IMR-90 (cell line): ENCODE measurements around the gene GAL3ST2. TPM values are rescaled to one million over a fixed set of nuclear protein-coding genes. Genes with fewer than 3 reads are reported as not detected.

ENCODE experiments used
- ATAC-seq: fragments of 200-7000 bp; cut with Tn5 transposase; 2 replicates; pipeline ENCODE4 v1.9.1; 2020; ENCODE audit warnings: low read depth, mild to moderate bottlenecking, moderate library complexity
- BruUV-seq: library from RNA; stranded (reverse); fragments of 400-500 nt; replicated peaks from 2 replicates; lab custom pipeline; 2021; lab: Mats Ljungman, UMichigan
- CTCF ChIA-PET: fragments of 300-600 bp; formaldehyde crosslinking; extraction: SDS; loops from one replicate; lab custom pipeline; 2021; ENCODE audit warnings: antibody characterized with exemption; lab: Yijun Ruan, JAX
- POLR2A ChIA-PET: fragments of 300-600 bp; sonication (Branson Sonifier 250); formaldehyde crosslinking; loops from one replicate; lab custom pipeline; 2022; ENCODE audit warnings: antibody characterized with exemption; ENCODE audit not compliant: unreplicated experiment; lab: Charles Lee
- DNase-seq: peaks from one replicate; pipeline ENCODE4 v3.0.0; 2013
- H2AFZ ChIP-seq: replicated peaks from 2 replicates; pipeline ENCODE3; 2013; ENCODE audit warnings: low read length, mild to moderate bottlenecking; ENCODE audit not compliant: poor library complexity
- H2AK5ac ChIP-seq: 2 replicates; pipeline ENCODE4 v1.6.1; 2013; ENCODE audit warnings: low read depth, low read length, inconsistent platforms
- H2AK9ac ChIP-seq: replicated peaks from 2 replicates; pipeline ENCODE3; 2013; ENCODE audit warnings: mild to moderate bottlenecking, low read depth, low read length, moderate library complexity; ENCODE audit not compliant: poor library complexity
- H2BK120ac ChIP-seq: 2 replicates; pipeline ENCODE4 v1.6.1; 2013; ENCODE audit warnings: low read depth, low read length, inconsistent platforms
- H2BK15ac ChIP-seq: 3 replicates; pipeline ENCODE4 v1.6.1; 2013; ENCODE audit warnings: low read depth, low read length, inconsistent platforms
- H2BK20ac ChIP-seq: 2 replicates; pipeline ENCODE4 v1.6.1; 2013; ENCODE audit warnings: low read depth, mild to moderate bottlenecking, inconsistent platforms, low read length, moderate library complexity
- H2BK5ac ChIP-seq: 2 replicates; pipeline ENCODE4 v1.6.1; 2013; ENCODE audit warnings: mild to moderate bottlenecking, low read depth, low read length, inconsistent platforms; ENCODE audit not compliant: poor library complexity, severe bottlenecking
- H3K14ac ChIP-seq: replicated peaks from 2 replicates; pipeline ENCODE4 v1.6.1; 2013; ENCODE audit warnings: low read depth, low read length, inconsistent platforms
- H3K18ac ChIP-seq: 2 replicates; pipeline ENCODE4 v1.6.1; 2013; ENCODE audit warnings: low read depth, low read length, control low read depth
- H3K23ac ChIP-seq: 2 replicates; pipeline ENCODE4 v1.6.1; 2013; ENCODE audit warnings: low read depth, low read length, inconsistent platforms
- H3K27ac ChIP-seq: 2 replicates; pipeline ENCODE4 v1.5.1; 2013; ENCODE audit warnings: mild to moderate bottlenecking, control low read depth, low read length; ENCODE audit not compliant: insufficient read depth
- H3K27me3 ChIP-seq: 2 replicates; pipeline ENCODE4 v1.6.1; 2013; ENCODE audit warnings: low read length; ENCODE audit not compliant: control insufficient read depth, insufficient read depth
- H3K36me3 ChIP-seq: 2 replicates; pipeline ENCODE4 v1.6.1; 2013; ENCODE audit warnings: low read length, mixed read lengths; ENCODE audit not compliant: control insufficient read depth, insufficient read depth
- H3K4ac ChIP-seq: 2 replicates; pipeline ENCODE4 v1.6.1; 2013; ENCODE audit warnings: low read depth, low read length, inconsistent platforms
- H3K4me1 ChIP-seq: 2 replicates; pipeline ENCODE4 v1.6.1; 2013; ENCODE audit warnings: low read length, mixed read lengths; ENCODE audit not compliant: control insufficient read depth, insufficient read depth
- H3K4me2 ChIP-seq: 2 replicates; pipeline ENCODE4 v1.6.1; 2013; ENCODE audit warnings: low read depth, mild to moderate bottlenecking, control low read depth, low read length, moderate library complexity
- H3K4me3 ChIP-seq: 2 replicates; pipeline ENCODE4 v1.5.1; 2013; ENCODE audit warnings: low read depth, mild to moderate bottlenecking, control low read depth, low read length, moderate library complexity; ENCODE audit not compliant: insufficient read depth
- H3K56ac ChIP-seq: 2 replicates; pipeline ENCODE4 v1.6.1; 2013; ENCODE audit warnings: low read length, inconsistent platforms; ENCODE audit not compliant: insufficient read depth; ENCODE audit errors: extremely low read depth
- H3K79me1 ChIP-seq, 2 experiments: 2 replicates each; pipeline ENCODE4 v1.6.1; 2013; ENCODE audit warnings: low read length in 2 of 2, inconsistent platforms in 1 of 2, low read depth in 1 of 2
- H3K9ac ChIP-seq: 2 replicates; pipeline ENCODE4 v1.6.1; 2013; ENCODE audit warnings: low read depth, low read length, control low read depth
- H3K9me1 ChIP-seq: 2 replicates; pipeline ENCODE4 v1.6.1; 2013; ENCODE audit warnings: low read length, inconsistent platforms; ENCODE audit not compliant: insufficient read depth
- H3K9me3 ChIP-seq: 2 replicates; pipeline ENCODE4 v1.6.1; 2013; ENCODE audit warnings: low read length; ENCODE audit not compliant: control insufficient read depth, insufficient read depth
- H4K20me1 ChIP-seq: 2 replicates; pipeline ENCODE4 v1.6.1; 2013; ENCODE audit warnings: low read length, inconsistent platforms; ENCODE audit not compliant: insufficient read depth
- H4K5ac ChIP-seq: 2 replicates; pipeline ENCODE4 v1.6.1; 2013; ENCODE audit warnings: mild to moderate bottlenecking, low read depth, low read length, control low read depth
- H4K8ac ChIP-seq, 2 experiments: 2 replicates each; pipeline ENCODE4 v1.6.1; 2013; ENCODE audit warnings: low read depth in 2 of 2, low read length in 2 of 2, control low read depth in 1 of 2, inconsistent platforms in 1 of 2
- H4K91ac ChIP-seq: 2 replicates; pipeline ENCODE4 v1.6.1; 2013; ENCODE audit warnings: low read depth, low read length, inconsistent platforms; ENCODE audit not compliant: insufficient read depth
- BHLHE40 ChIP-seq: fragments of 150-350 bp; IDR thresholded peaks from 2 replicates; pipeline ENCODE4 v1.6.1; 2016; ENCODE audit warnings: mild to moderate bottlenecking, low read depth, low read length
- CHD1 ChIP-seq: IDR thresholded peaks from 2 replicates; pipeline ENCODE4 v1.6.1; 2012; ENCODE audit warnings: low read depth, low read length, improper control_type of control experiment
- CTCF ChIP-seq: conservative IDR thresholded peaks from 2 replicates; pipeline ENCODE4 v1.5.1; 2012; ENCODE audit warnings: mild to moderate bottlenecking, low read depth, low read length, improper control_type of control experiment
- ELK1 ChIP-seq: fragments of 150-350 bp; IDR thresholded peaks from 2 replicates; pipeline ENCODE4 v1.6.1; 2016; ENCODE audit warnings: low read depth, mild to moderate bottlenecking, low read length, moderate library complexity, borderline replicate concordance
- FOS ChIP-seq: fragments of 150-350 bp; IDR thresholded peaks from 2 replicates; pipeline ENCODE4 v1.6.1; 2016; ENCODE audit warnings: low read depth, low read length
- MAFK ChIP-seq: IDR thresholded peaks from 2 replicates; pipeline ENCODE4 v1.6.1; 2012; ENCODE audit warnings: low read depth, low read length, improper control_type of control experiment
- MAZ ChIP-seq: IDR thresholded peaks from 2 replicates; pipeline ENCODE4 v1.6.1; 2012; ENCODE audit warnings: low read depth, mild to moderate bottlenecking, low read length, improper control_type of control experiment, moderate library complexity, borderline replicate concordance
- MXI1 ChIP-seq: IDR thresholded peaks from 2 replicates; pipeline ENCODE4 v1.6.1; 2012; ENCODE audit warnings: low read depth, mild to moderate bottlenecking, low read length, moderate library complexity, borderline replicate concordance
- NFE2L2 ChIP-seq: fragments of 150-350 bp; IDR thresholded peaks from 2 replicates; pipeline ENCODE4 v1.6.1; 2016; ENCODE audit warnings: low read depth, mild to moderate bottlenecking, low read length
- POLR2A ChIP-seq: IDR thresholded peaks from 2 replicates; pipeline ENCODE4 v1.6.1; 2012; ENCODE audit warnings: mild to moderate bottlenecking, low read depth, low read length
- RAD21 ChIP-seq: IDR thresholded peaks from 2 replicates; pipeline ENCODE4 v1.6.1; 2012; ENCODE audit warnings: low read length, improper control_type of control experiment
- RCOR1 ChIP-seq: IDR thresholded peaks from 2 replicates; pipeline ENCODE4 v1.6.1; 2012; ENCODE audit warnings: mild to moderate bottlenecking, low read length, improper control_type of control experiment; ENCODE audit not compliant: insufficient replicate concordance
- RFX5 ChIP-seq: IDR thresholded peaks from 2 replicates; pipeline ENCODE4 v1.8.0; 2012; ENCODE audit warnings: low read depth, mild to moderate bottlenecking, low read length, moderate library complexity
- SMC3 ChIP-seq: fragments of 150-350 bp; IDR thresholded peaks from 2 replicates; pipeline ENCODE4 v1.6.1; 2016; ENCODE audit warnings: low read depth, mild to moderate bottlenecking, antibody characterized with exemption, low read length, moderate library complexity
- USF2 ChIP-seq: fragments of 150-350 bp; IDR thresholded peaks from 2 replicates; pipeline ENCODE4 v1.6.1; 2017; ENCODE audit warnings: mild to moderate bottlenecking, antibody characterized with exemption, low read length, low read depth
- WGBS, 2 experiments: methylation state at CpG; one replicate each; pipeline versions ENCODE4 v1.1.5 to v1.1.7; 2013; ENCODE audit warnings: missing lambda C conversion rate in 2 of 2; ENCODE audit not compliant: insufficient read length in 1 of 2; ENCODE audit errors: extremely low coverage in 2 of 2; 5-methylcytosine and 5-hydroxymethylcytosine counted together
- dilution Hi-C: fragments of 300-500 bp; cut with HindIII; formaldehyde crosslinking; loops from one replicate; pipeline ENCODE4 v1.14.3; 2018; ENCODE audit warnings: low sequenced_read_pairs; ENCODE audit not compliant: unreplicated experiment
- in situ Hi-C: fragments of 300-500 bp; cut with MboI; formaldehyde crosslinking; loops from 3 replicates; pipeline ENCODE4 v1.14.3; 2019; ENCODE audit warnings: low sequenced_read_pairs, inconsistent platforms, mixed read lengths
- intact Hi-C: fragments of 100-400 bp; cut with micrococcal nuclease; formaldehyde crosslinking; loops from 2 replicates; pipeline ENCODE4 v1.10.0; 2022
- polyA plus RNA-seq, 3 experiments: library from polyadenylated mRNA; depleted of rRNA; stranded (reverse); fragments of >200 nt; gene quantifications; 2 replicates each; pipeline ENCODE4 v1.2.3, GENCODE V29; 2012; ENCODE audit warnings: low replicate concordance in 1 of 3
- total RNA-seq: library from RNA; depleted of rRNA; stranded (reverse); fragments of >200 nt; gene quantifications from 2 replicates; pipeline ENCODE4 v1.2.3, GENCODE V29; 2012

The GAL3ST2 gene
- total and polyA plus RNA-seq, 2 of the 4 experiments (the other 2 are of a cell fraction) = 0.07 TPM; not detected in 1

GRCh38 chr2:241810307-241811200, 33.9 kb downstream of the GAL3ST2 start:
- no peak overlapping the region for H2BK15ac ChIP-seq
- no peak overlapping the region for H2BK120ac ChIP-seq
- no peak overlapping the region for H2BK5ac ChIP-seq
- H3K4me1 ChIP-seq = no peaks in the 10 kb centered on the region
- H3K9me1 ChIP-seq = no peaks in the 10 kb centered on the region
- no peak overlapping the region for H3K4me2 ChIP-seq
- BruUV-seq = no TSS peak
- H4K5ac ChIP-seq = no peak overlapping the region
- in situ Hi-C loops (no loop called here), dilution Hi-C loops (no loop called here), intact Hi-C loops (no loop called here)
- no peak overlapping the region for H2AK9ac ChIP-seq
- 81% methylated on average over 6 of the region's 28 CpGs; no CpG with 5 or more reads in 1 of the 2 experiments for WGBS, 2 experiments
- POLR2A ChIA-PET = no interaction called here
- H3K4me3 ChIP-seq = no peak overlapping the region
- no peaks in the 10 kb centered on the region; the same call in 1 of the 2 replicates for H4K20me1 ChIP-seq
- no peak overlapping the region for H2AFZ ChIP-seq
- CTCF ChIA-PET = no interaction called here
- no peak overlapping the region for H3K27ac ChIP-seq
- H3K9ac ChIP-seq = no peak overlapping the region
- H4K8ac ChIP-seq = no peak overlapping the region
- no peak overlapping the region for H2AK5ac ChIP-seq
- no peak overlapping the region for H3K14ac ChIP-seq
- H3K4ac ChIP-seq = no peak overlapping the region
- H2BK20ac ChIP-seq = no peak overlapping the region
- peaks cover 16% of the 10 kb centered on the region for H3K27me3 ChIP-seq
- no peaks in the 10 kb centered on the region for H3K79me1 ChIP-seq
- no peak overlapping the region for H3K56ac ChIP-seq
- no peaks in the 10 kb centered on the region for H3K36me3 ChIP-seq
- H3K23ac ChIP-seq = no peak overlapping the region
- H3K9me3 ChIP-seq = no peaks in the 10 kb centered on the region
- H3K18ac ChIP-seq = no peak overlapping the region
- H4K91ac ChIP-seq = no peak overlapping the region
- DNase-seq (no peak), ATAC-seq (no peak)
- no peak for TF ChIP-seq CTCF
- TF ChIP-seq SMC3 = no peak
- no peak for TF ChIP-seq FOS
- TF ChIP-seq MXI1 = no peak
- TF ChIP-seq POLR2A = no peak
- no peak for TF ChIP-seq MAZ
- TF ChIP-seq RCOR1 = no peak
- no peak for TF ChIP-seq NFE2L2
- TF ChIP-seq CHD1 = no peak
- no peak for TF ChIP-seq ELK1
- no peak for TF ChIP-seq USF2
- TF ChIP-seq MAFK = no peak
- TF ChIP-seq BHLHE40 = no peak
- TF ChIP-seq RAD21 = no peak
- TF ChIP-seq RFX5 = no peak
